ENCODE results near the gene GALM. TPM values are rescaled to one million over a fixed set of nuclear protein-coding genes. Genes with fewer than 3 reads are reported as not detected.

GALM gene
- 7.2 and 8.3 TPM in 2 replicates for total RNA-seq

DNA sequence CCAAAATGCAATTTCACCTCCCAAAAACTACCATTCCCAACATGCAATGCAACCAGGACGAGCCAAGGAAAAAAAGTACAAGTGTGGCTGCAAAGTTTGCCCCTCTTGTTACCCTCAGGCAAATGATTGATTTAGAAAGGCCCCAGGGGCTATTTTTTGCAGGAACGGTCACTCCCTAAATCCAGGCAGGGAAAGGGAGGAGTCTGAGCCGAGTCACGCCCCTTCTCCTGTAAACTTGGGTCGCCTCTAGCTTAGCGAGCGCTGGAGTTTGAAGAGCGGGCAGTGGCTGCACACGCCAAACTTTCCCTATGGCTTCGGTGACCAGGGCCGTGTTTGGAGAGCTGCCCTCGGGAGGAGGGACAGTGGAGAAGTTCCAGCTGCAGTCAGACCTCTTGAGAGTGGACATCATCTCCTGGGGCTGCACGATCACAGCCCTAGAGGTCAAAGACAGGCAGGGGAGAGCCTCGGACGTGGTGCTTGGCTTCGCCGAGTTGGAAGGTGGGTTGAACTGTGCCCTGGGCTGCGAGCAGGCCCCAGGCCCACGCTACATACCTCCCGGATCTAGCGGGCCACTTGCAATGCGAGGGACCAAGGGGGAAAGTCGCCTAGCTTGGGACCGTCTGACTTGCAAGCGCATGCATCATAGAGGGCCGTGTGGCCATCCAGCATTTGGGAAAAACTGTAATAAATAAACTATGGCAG, at the start of gene GALM:
TSS of gene GALM (plus strand) at position 261 of the 702 bp plus-strand sequence. CDS start at position 309, 48 bp downstream.
- H3K4me3 ChIP-seq (ENCODE audit: low read depth, low read length), result peak within 1 kb of the TSS; percentile 64
- DNase-seq (ENCODE audit: low read depth), result peak; percentile 76

GRCh38 chr2:38617301-38617700, 48.6 kb upstream of the GALM start:
- no peak for TF ChIP-seq CTCF (conservative IDR thresholded peaks at IDR 0.05; ENCODE audit: low read depth, low read length)

More for the DNA sequence above, at the start of gene GALM:
- TF ChIP-seq CTCF (conservative IDR thresholded peaks at IDR 0.05; ENCODE audit: low read depth, low read length), result no peak

GRCh38 chr2:38619458-38620164, 46.3 kb upstream of the GALM start:
- no peak overlapping the region for H3K4me3 ChIP-seq (ENCODE audit: low read depth, low read length)
- TF ChIP-seq CTCF (conservative IDR thresholded peaks at IDR 0.05; ENCODE audit: low read depth, low read length), result no peak
- DNase-seq (ENCODE audit: low read depth), result no peak

More at GRCh38 chr2:38617301-38617700, 48.6 kb upstream of the GALM start:
- DNase-seq (ENCODE audit: low read depth), result no peak
- no peak overlapping the region for H3K4me3 ChIP-seq (ENCODE audit: low read depth, low read length)

DNA sequence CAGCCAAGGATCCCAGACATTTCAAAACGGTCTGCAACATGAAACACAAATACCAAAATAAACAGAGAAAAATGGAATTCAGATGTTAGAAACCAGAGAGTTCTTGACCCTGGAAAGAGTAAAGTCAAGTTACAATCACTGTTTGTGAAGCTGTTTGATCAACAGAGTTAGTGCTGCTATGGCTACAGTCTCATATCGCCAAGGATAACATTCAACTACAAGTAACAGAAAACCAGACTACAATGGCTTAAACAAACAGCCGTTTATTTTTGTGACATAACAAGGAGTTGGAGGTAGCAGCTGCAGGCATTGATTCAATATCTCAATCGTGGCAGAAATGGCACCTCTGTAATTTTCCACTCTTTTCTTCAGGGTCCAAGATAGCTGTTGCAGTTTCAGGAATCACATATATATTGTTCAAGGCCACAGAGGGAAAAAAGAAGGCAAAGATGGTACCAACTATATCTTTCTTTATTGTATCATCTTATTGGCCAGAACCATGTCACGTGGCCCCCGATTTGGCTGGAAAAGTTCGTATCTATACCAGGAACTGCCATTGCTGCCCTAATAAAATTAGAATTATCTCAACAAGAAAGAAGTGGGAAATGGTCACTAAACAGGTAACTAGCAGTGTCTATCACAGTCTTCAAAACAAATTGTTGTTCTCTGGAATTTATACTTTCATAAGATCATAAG, 45.5 kb upstream of the GALM start:
- no peak for DNase-seq (ENCODE audit: low read depth)
- no peak for TF ChIP-seq CTCF (conservative IDR thresholded peaks at IDR 0.05; ENCODE audit: low read depth, low read length)
- no peak overlapping the region for H3K4me3 ChIP-seq (ENCODE audit: low read depth, low read length)

DNA sequence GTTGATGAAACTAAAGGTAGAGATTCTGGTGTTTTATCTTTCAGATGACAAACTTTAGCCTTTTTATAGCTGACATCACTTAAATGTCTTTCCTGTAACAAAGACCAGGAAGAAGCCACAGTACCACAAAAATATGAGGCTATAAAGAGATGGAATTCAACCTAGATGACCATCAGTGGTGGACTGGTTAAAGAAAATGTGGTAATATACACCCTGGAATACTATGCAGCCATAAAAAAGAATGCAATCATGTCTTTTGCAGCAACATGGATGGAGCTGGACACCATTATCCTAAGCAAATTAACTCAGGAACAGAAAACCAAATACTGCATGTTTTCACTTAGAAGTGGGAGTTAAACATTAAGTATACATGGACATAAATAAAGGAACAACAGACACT, 44.9 kb upstream of the GALM start:
- no peak for TF ChIP-seq CTCF (conservative IDR thresholded peaks at IDR 0.05; ENCODE audit: low read depth, low read length)
- H3K4me3 ChIP-seq (ENCODE audit: low read depth, low read length), result no peak overlapping the region
- no peak for DNase-seq (ENCODE audit: low read depth)

GRCh38 chr2:38622210-38622609, 43.7 kb upstream of the GALM start:
- DNase-seq (ENCODE audit: low read depth), result no peak
- TF ChIP-seq CTCF (conservative IDR thresholded peaks at IDR 0.05; ENCODE audit: low read depth, low read length), result no peak
- no peak overlapping the region for H3K4me3 ChIP-seq (ENCODE audit: low read depth, low read length)

Measured in epithelial cell of proximal tubule (primary cell).